Amniotic epithelial cell (primary cell): ENCODE results near the gene CDKAL1.
"Not testable (repeated sequence)": the region's sequence is repeated elsewhere in the genome, so short reads cannot be mapped to it uniquely, and the experiment has no call there.

Experiments
- DNase-seq: peaks from one replicate; pipeline ENCODE4 v3.0.0-alpha.2; 2010; ENCODE audit warnings: low read depth

The CDKAL1 gene

GRCh38 chr6:20708367-20709124 is 174.3 kb downstream of the CDKAL1 start:
- peak; percentile 35 for DNase-seq

GRCh38 chr6:20709451-20709850 is 175.2 kb downstream of the CDKAL1 start:
- no peak for DNase-seq

- no peak for DNase-seq
These were observed 176.1 kb downstream of the CDKAL1 start for GRCh38 chr6:20710341-20710740.

- DNase-seq: peak; percentile 90
These were observed 177.3 kb downstream of the CDKAL1 start for GRCh38 chr6:20711518-20711917.

GRCh38 chr6:20712011-20712410 is 177.8 kb downstream of the CDKAL1 start:
- peak; percentile 70 for DNase-seq

- peak; percentile 31 for DNase-seq
These were observed 181.0 kb downstream of the CDKAL1 start for GRCh38 chr6:20715135-20715806.

GRCh38 chr6:20716865-20717264 is 182.6 kb downstream of the CDKAL1 start:
- no peak for DNase-seq

- DNase-seq: no peak
These were observed 183.5 kb downstream of the CDKAL1 start for GRCh38 chr6:20717743-20718142.

GRCh38 chr6:20718705-20719653 is 184.7 kb downstream of the CDKAL1 start:
- DNase-seq: peak; percentile 33

GRCh38 chr6:20719980-20720379 is 185.7 kb downstream of the CDKAL1 start:
- no peak for DNase-seq

- not testable (repeated sequence) for DNase-seq
These were observed 186.9 kb downstream of the CDKAL1 start for GRCh38 chr6:20721121-20721520.

GRCh38 chr6:20722455-20722854 is 188.2 kb downstream of the CDKAL1 start:
- DNase-seq: no peak

- DNase-seq: no peak
These were observed 189.0 kb downstream of the CDKAL1 start for GRCh38 chr6:20723236-20723635.

- no peak for DNase-seq
These were observed 190.4 kb downstream of the CDKAL1 start for GRCh38 chr6:20724443-20725190.

GRCh38 chr6:20725235-20725634 is 191.0 kb downstream of the CDKAL1 start:
- not testable (repeated sequence) for DNase-seq

- no peak for DNase-seq
These were observed 194.8 kb downstream of the CDKAL1 start for GRCh38 chr6:20729086-20729485.

- DNase-seq: not testable (repeated sequence)
These were observed 198.1 kb downstream of the CDKAL1 start for GRCh38 chr6:20732362-20732761.

- DNase-seq: no peak
These were observed 198.6 kb downstream of the CDKAL1 start for GRCh38 chr6:20732896-20733295.

- DNase-seq: no peak
These were observed 203.7 kb downstream of the CDKAL1 start for GRCh38 chr6:20737912-20738311.

GRCh38 chr6:20740088-20740487 is 205.8 kb downstream of the CDKAL1 start:
- DNase-seq: no peak

- no peak for DNase-seq
These were observed 206.5 kb downstream of the CDKAL1 start for GRCh38 chr6:20740727-20741126.

GRCh38 chr6:20741490-20741889 is 207.2 kb downstream of the CDKAL1 start:
- no peak for DNase-seq
